Spleen (tissue), 7 donors: ENCODE measurements around the gene EPHA8.

ENCODE experiments used
- CTCF ChIP-seq, 11 experiments: fragments of 200-600 bp in 7 of 11; fragments of 450-650 bp in 4 of 11; sonication (generic) in 4 of 11; IDR thresholded peaks in 8 of 11; conservative IDR thresholded peaks in 3 of 11; 1 replicate in 7 of 11; 2 replicates in 4 of 11; pipeline versions ENCODE4 v1.4.0 to v1.8.0; 2016 to 2021; ENCODE audit warnings: antibody characterized with exemption in 11 of 11, inconsistent platforms in 4 of 11, mild to moderate bottlenecking in 1 of 11
- POLR2A ChIP-seq, 3 donors: fragments of 450-650 bp; IDR thresholded peaks; one replicate each; pipeline ENCODE4 v1.5.1; 2017; ENCODE audit warnings: antibody characterized with exemption in 3 of 3, mild to moderate bottlenecking in 1 of 3
- POLR2AphosphoS5 ChIP-seq, 3 donors: sonication (generic); formaldehyde crosslinking; IDR thresholded peaks; one replicate each; pipeline ENCODE4 v1.5.1; 2017; ENCODE audit warnings: antibody characterized with exemption in 3 of 3
- donor health status: DM: no; HTN: no; CAD: no; lungs with moderate emphysema.
- donor health status: DM: no; HTN: no; CAD: no.
- donor health status: DM: no; HTN: no; CAD: no.

- TF ChIP-seq CTCF (IDR thresholded peaks at IDR 0.05 in 8 of 11, conservative IDR thresholded peaks at IDR 0.05 in 3 of 11) (no peak), POLR2AphosphoS5 (IDR thresholded peaks at IDR 0.05) (no peak), POLR2A (IDR thresholded peaks at IDR 0.05) (no peak)
Measured at GRCh38 chr1:22553104-22553880, 10.0 kb upstream of the EPHA8 start.
